Measurements from ENCODE around the gene ERFL.

The ERFL gene

DNA sequence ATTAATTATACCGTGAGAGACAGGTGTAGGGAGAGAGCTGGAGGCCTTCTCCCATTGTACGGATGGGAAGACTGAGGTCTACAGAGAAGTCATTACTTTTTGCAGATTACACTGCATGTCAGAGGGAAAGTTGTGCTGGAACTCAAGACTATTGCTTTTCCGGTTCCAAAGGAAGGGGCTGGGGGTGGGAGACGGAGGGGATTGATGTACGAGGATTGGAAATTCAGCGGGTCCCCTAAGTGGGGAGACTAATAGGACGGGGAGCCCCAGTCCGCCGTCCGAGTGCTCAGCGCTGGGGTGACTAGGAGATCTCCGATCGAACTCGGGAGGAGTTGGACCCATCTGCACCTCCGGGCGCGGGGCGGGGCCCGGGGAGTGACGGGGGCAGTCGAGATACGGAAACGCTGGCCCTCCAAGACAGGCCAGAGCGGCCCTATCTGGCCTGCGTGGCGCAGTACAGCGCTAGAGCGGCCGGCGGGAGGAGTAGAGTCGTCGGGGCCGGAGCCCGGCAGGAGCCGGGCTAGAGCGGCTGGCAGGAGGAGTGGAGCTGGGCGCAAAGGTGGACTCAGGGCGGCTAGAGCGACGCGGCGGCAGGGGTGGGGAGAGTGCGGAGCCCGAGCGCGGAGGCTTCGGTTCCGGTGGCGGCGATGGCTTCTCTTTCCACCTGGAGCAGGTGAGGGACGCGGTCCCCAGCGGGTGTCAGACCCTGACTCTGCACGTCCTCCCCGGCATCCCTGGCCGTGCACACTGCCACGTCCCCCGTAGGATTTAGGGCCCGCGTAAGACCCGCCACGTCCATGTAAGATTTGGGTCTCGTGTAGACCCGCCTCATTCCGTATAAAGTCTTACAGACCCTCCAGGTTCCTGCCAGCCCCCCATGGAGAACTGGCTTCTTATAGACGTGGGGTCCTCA lies 44.2 kb downstream of the ERFL start:
- ATAC-seq = peak; percentile 99
- TF ChIP-seq TOX (CRISPR knock-in tag; IDR thresholded peaks at IDR 0.05; ENCODE audit: borderline replicate concordance) (no peak), BACH2 (CRISPR knock-in tag; IDR thresholded peaks at IDR 0.05; ENCODE audit: borderline replicate concordance) (no peak), ZNF565 (CRISPR knock-in tag; conservative IDR thresholded peaks at IDR 0.05; ENCODE audit: low read depth) (no peak), ISL1 (CRISPR knock-in tag; IDR thresholded peaks at IDR 0.05) (no peak), ZNF70 (CRISPR knock-in tag; IDR thresholded peaks at IDR 0.05) (no peak), RARB (CRISPR knock-in tag; IDR thresholded peaks at IDR 0.05) (no peak)
- TF ChIP-seq, protein P1, sequence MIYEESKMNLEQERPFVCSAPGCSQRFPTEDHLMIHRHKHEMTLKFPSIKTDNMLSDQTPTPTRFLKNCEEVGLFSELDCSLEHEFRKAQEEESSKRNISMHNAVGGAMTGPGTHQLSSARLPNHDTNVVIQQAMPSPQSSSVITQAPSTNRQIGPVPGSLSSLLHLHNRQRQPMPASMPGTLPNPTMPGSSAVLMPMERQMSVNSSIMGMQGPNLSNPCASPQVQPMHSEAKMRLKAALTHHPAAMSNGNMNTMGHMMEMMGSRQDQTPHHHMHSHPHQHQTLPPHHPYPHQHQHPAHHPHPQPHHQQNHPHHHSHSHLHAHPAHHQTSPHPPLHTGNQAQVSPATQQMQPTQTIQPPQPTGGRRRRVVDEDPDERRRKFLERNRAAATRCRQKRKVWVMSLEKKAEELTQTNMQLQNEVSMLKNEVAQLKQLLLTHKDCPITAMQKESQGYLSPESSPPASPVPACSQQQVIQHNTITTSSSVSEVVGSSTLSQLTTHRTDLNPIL (CRISPR knock-in tag; IDR thresholded peaks at IDR 0.05; ENCODE audit: low read depth) = no peak

DNA sequence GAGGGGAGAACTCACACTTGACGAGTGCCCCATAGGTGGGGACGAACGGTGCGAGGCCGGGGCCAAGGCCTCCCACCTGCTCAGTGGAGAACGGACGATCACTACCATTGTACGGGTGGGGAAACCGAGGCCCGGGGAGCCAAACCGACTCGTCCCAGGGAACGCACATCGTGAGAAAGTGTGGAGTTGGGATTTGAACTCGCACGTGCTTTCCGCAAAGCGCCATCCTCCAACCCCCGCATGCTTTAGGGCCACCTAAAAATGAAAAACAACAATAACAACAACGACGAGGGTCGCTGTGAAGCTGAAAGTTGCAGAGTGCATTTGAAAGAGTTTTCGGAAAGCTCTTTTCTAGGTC lies 44.8 kb downstream of the ERFL start:
- no peak for ATAC-seq

DNA sequence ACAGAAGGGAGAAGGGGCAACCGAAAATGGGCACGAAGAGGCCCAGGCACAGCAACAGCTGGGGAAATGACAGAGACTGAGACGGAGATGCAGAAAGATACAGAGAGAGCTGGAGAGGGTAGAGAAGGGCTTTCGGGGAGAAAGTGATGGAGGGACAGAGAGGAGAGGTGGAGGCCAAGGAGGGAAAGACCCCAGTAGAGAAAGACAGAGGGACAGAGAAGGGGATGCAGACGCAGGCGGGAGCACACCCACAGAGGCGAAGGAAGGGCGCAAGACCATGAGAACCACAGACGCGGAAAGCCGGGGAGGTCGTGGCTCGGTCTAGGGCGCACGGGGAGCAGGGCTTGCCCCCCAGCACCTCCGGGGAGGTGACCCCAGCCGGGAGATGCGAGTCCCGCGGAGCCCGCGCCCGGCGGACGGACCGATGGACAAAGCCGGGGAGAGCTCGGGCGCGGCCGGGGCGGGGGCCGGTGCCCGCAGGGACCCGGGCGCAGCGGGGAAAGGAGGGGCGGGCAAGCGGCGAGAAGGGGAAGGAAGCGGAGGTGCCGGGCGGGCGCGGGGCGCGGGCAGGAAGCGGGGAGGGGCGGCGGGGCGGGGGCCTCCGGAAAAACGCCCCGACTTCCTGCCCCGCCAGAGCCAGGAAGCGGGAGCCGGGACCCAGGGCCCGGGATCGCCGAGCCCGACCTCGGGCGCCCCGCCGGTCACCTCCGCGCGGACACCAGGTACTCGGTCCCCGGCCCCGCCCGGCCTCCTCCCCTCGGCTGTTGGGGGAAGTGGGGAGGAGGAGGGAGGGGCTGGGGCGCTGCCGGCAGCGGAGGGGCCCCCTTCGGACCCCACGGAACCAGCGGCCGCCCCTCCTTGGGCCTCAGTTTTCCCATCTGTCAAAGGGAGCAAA lies 45.4 kb downstream of the ERFL start, which contains the start of gene ARHGEF1:
Gene ARHGEF1 (plus strand): TSS at position 617 of the 895 bp plus-strand sequence. CDS start 4,899 bp downstream, outside the sequence.
- no peak for TF ChIP-seq BACH2 (CRISPR knock-in tag; IDR thresholded peaks at IDR 0.05; ENCODE audit: borderline replicate concordance)
- no peak for TF ChIP-seq TCF4 (CRISPR knock-in tag; IDR thresholded peaks at IDR 0.05; ENCODE audit: borderline replicate concordance)
- no peak for TF ChIP-seq ZNF565 (CRISPR knock-in tag; conservative IDR thresholded peaks at IDR 0.05; ENCODE audit: low read depth)
- TF ChIP-seq, protein P2, sequence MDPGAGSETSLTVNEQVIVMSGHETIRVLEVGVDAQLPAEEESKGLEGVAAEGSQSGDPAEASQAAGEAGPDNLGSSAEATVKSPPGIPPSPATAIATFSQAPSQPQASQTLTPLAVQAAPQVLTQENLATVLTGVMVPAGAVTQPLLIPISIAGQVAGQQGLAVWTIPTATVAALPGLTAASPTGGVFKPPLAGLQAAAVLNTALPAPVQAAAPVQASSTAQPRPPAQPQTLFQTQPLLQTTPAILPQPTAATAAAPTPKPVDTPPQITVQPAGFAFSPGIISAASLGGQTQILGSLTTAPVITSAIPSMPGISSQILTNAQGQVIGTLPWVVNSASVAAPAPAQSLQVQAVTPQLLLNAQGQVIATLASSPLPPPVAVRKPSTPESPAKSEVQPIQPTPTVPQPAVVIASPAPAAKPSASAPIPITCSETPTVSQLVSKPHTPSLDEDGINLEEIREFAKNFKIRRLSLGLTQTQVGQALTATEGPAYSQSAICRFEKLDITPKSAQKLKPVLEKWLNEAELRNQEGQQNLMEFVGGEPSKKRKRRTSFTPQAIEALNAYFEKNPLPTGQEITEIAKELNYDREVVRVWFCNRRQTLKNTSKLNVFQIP (CRISPR knock-in tag; IDR thresholded peaks at IDR 0.05; ENCODE audit: borderline replicate concordance, low read depth) = no peak
- TF ChIP-seq, protein P1 (CRISPR knock-in tag; IDR thresholded peaks at IDR 0.05; ENCODE audit: low read depth) = no peak
- TF ChIP-seq ZFP30 (CRISPR knock-in tag; IDR thresholded peaks at IDR 0.05) = no peak
- TF ChIP-seq SNAI2 (CRISPR knock-in tag; IDR thresholded peaks at IDR 0.05) = no peak
- TF ChIP-seq TOX (CRISPR knock-in tag; IDR thresholded peaks at IDR 0.05; ENCODE audit: borderline replicate concordance) = no peak
- TF ChIP-seq ZNF70 (CRISPR knock-in tag; IDR thresholded peaks at IDR 0.05) = no peak
- peak; percentile 9 for ATAC-seq

More for the DNA sequence above, 44.8 kb downstream of the ERFL start:
- TF ChIP-seq ZFP30 (CRISPR knock-in tag; IDR thresholded peaks at IDR 0.05) = no peak
- TF ChIP-seq, protein P1 (CRISPR knock-in tag; IDR thresholded peaks at IDR 0.05; ENCODE audit: low read depth) = 0 out of 2 replicates have a peak, but pooled peaks have one; percentile 20
- TF ChIP-seq ISL1 (CRISPR knock-in tag; IDR thresholded peaks at IDR 0.05) = no peak

DNA sequence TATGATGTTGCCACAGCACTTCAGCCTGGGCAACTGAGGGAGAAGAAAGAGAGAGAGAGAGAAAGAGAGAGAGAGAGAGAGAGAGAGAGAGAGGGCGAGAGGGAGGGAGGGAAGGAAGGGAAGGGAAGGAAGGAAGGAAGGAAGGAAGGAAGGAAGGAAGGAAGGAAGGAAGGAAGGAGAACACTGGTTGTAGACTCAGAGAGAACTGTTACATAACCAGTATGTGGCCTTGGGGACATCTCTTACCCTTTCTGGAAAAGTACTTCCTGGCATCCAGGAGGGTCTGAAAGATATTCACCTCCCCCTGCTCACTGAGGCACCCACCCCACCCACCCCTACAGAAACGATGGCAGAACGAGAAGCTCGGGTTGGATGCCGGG lies 47.9 kb downstream of the ERFL start:
- TF ChIP-seq, protein P3, sequence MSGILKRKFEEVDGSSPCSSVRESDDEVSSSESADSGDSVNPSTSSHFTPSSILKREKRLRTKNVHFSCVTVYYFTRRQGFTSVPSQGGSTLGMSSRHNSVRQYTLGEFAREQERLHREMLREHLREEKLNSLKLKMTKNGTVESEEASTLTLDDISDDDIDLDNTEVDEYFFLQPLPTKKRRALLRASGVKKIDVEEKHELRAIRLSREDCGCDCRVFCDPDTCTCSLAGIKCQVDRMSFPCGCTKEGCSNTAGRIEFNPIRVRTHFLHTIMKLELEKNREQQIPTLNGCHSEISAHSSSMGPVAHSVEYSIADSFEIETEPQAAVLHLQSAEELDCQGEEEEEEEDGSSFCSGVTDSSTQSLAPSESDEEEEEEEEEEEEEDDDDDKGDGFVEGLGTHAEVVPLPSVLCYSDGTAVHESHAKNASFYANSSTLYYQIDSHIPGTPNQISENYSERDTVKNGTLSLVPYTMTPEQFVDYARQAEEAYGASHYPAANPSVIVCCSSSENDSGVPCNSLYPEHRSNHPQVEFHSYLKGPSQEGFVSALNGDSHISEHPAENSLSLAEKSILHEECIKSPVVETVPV (CRISPR knock-in tag; IDR thresholded peaks at IDR 0.05) = no peak
- TF ChIP-seq GLIS3 (CRISPR knock-in tag; IDR thresholded peaks at IDR 0.05) (no peak), SNAI2 (CRISPR knock-in tag; IDR thresholded peaks at IDR 0.05) (no peak), ZNF70 (CRISPR knock-in tag; IDR thresholded peaks at IDR 0.05) (no peak), OSR1 (CRISPR knock-in tag; IDR thresholded peaks at IDR 0.05) (no peak), ZNF8 (CRISPR knock-in tag; IDR thresholded peaks at IDR 0.05) (no peak), BACH2 (CRISPR knock-in tag; IDR thresholded peaks at IDR 0.05; ENCODE audit: borderline replicate concordance) (no peak), ZNF565 (CRISPR knock-in tag; conservative IDR thresholded peaks at IDR 0.05; ENCODE audit: low read depth) (no peak)
- TF ChIP-seq, protein P4, sequence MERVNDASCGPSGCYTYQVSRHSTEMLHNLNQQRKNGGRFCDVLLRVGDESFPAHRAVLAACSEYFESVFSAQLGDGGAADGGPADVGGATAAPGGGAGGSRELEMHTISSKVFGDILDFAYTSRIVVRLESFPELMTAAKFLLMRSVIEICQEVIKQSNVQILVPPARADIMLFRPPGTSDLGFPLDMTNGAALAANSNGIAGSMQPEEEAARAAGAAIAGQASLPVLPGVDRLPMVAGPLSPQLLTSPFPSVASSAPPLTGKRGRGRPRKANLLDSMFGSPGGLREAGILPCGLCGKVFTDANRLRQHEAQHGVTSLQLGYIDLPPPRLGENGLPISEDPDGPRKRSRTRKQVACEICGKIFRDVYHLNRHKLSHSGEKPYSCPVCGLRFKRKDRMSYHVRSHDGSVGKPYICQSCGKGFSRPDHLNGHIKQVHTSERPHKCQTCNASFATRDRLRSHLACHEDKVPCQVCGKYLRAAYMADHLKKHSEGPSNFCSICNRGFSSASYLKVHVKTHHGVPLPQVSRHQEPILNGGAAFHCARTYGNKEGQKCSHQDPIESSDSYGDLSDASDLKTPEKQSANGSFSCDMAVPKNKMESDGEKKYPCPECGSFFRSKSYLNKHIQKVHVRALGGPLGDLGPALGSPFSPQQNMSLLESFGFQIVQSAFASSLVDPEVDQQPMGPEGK (CRISPR knock-in tag; IDR thresholded peaks at IDR 0.05; ENCODE audit: borderline replicate concordance) = no peak
- TF ChIP-seq, protein P1 (CRISPR knock-in tag; IDR thresholded peaks at IDR 0.05; ENCODE audit: low read depth) = no peak
- TF ChIP-seq, protein P5, sequence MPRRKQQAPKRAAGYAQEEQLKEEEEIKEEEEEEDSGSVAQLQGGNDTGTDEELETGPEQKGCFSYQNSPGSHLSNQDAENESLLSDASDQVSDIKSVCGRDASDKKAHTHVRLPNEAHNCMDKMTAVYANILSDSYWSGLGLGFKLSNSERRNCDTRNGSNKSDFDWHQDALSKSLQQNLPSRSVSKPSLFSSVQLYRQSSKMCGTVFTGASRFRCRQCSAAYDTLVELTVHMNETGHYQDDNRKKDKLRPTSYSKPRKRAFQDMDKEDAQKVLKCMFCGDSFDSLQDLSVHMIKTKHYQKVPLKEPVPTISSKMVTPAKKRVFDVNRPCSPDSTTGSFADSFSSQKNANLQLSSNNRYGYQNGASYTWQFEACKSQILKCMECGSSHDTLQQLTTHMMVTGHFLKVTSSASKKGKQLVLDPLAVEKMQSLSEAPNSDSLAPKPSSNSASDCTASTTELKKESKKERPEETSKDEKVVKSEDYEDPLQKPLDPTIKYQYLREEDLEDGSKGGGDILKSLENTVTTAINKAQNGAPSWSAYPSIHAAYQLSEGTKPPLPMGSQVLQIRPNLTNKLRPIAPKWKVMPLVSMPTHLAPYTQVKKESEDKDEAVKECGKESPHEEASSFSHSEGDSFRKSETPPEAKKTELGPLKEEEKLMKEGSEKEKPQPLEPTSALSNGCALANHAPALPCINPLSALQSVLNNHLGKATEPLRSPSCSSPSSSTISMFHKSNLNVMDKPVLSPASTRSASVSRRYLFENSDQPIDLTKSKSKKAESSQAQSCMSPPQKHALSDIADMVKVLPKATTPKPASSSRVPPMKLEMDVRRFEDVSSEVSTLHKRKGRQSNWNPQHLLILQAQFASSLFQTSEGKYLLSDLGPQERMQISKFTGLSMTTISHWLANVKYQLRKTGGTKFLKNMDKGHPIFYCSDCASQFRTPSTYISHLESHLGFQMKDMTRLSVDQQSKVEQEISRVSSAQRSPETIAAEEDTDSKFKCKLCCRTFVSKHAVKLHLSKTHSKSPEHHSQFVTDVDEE (CRISPR knock-in tag; IDR thresholded peaks at IDR 0.05) = no peak
- no peak for ATAC-seq

Data from SK-N-SH treated with all-trans-retinoic acid at 6 μM for 48 hours (cell line).